Activated CD8-positive, alpha-beta memory T cell treated with anti-CD3 and anti-CD28 coated beads for 48 hours (primary cell): ENCODE results near the gene CEP57.
"Not testable (repeated sequence)": the region's sequence is repeated elsewhere in the genome, so short reads cannot be mapped to it uniquely, and the experiment has no call there.

ENCODE experiments used
- DNase-seq, 3 experiments: peaks; one replicate each; pipeline ENCODE4 v3.0.0-alpha.2; 2020; ENCODE audit warnings: low read depth in 2 of 3, low spot score in 2 of 3

Gene CEP57

GRCh38 chr11:95853138-95853537 lies 62.8 kb downstream of the CEP57 start:
- DNase-seq = no peak

- no peak for DNase-seq
These were observed 63.6 kb downstream of the CEP57 start for GRCh38 chr11:95853862-95854261.

- DNase-seq = not testable (repeated sequence)
These were observed 64.1 kb downstream of the CEP57 start for GRCh38 chr11:95854362-95854761.

GRCh38 chr11:95860024-95860423 lies 69.7 kb downstream of the CEP57 start:
- DNase-seq = not testable (repeated sequence)

- no peak for DNase-seq
These were observed 73.3 kb downstream of the CEP57 start for GRCh38 chr11:95863486-95864140.

GRCh38 chr11:95867105-95867504 lies 76.8 kb downstream of the CEP57 start:
- no peak for DNase-seq

- not testable (repeated sequence) for DNase-seq
These were observed 80.6 kb downstream of the CEP57 start for GRCh38 chr11:95870877-95871276.

- DNase-seq = no peak
These were observed 87.0 kb downstream of the CEP57 start for GRCh38 chr11:95877291-95877690.
